ENCODE data around the gene JMY.

DNA sequence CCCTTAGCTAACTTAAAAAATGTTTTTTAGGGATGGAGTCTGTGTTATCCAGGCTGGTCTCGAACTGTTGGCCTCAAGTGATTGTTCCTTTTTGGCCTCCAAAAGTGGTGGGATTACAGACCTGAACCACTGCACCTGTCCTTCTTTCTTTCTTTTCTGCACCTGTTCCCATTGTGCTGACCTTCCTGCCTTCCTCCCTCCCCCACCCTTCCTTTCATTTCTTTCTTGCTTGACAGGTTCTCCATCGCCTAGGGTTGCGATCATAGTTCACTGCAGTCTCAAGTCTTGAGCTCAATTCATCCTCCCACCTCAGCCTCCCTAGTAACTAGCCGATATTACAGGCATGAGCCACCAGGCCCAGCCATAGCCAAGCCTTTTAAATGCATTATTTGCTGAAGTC lies 20.6 kb downstream of the JMY start:
- TF ChIP-seq CTCF (IDR thresholded peaks at IDR 0.05), result no peak
- TF ChIP-seq POLR2AphosphoS5 (IDR thresholded peaks at IDR 0.05), result no peak
- no peak for TF ChIP-seq EP300 (IDR thresholded peaks at IDR 0.05; ENCODE audit: low read depth)
- no peak for TF ChIP-seq POLR2A (IDR thresholded peaks at IDR 0.05)
